ENCODE measurements around the gene SPATA17.
A peak's percentile ranks its signal among the peaks of the same experiment; 100 is the strongest.
"Not testable (repeated sequence)": the region's sequence is repeated elsewhere in the genome, so short reads cannot be mapped to it uniquely, and the experiment has no call there.

SPATA17 gene

GRCh38 chr1:217647791-217648190, 16.6 kb downstream of the SPATA17 start:
- DNase-seq (ENCODE audit: insufficient read length, low spot score) = no peak

GRCh38 chr1:217650674-217651073, 19.5 kb downstream of the SPATA17 start:
- DNase-seq (ENCODE audit: insufficient read length, low spot score) (no peak), FAIRE-seq (no peak)
- TF ChIP-seq POLR2A (IDR thresholded peaks at IDR 0.05; ENCODE audit: low read depth, low read length) = no peak

More at GRCh38 chr1:217647791-217648190, 16.6 kb downstream of the SPATA17 start:
- TF ChIP-seq POLR2A (IDR thresholded peaks at IDR 0.05; ENCODE audit: low read depth, low read length) = no peak
- FAIRE-seq = no peak

GRCh38 chr1:217660353-217661062, 29.4 kb downstream of the SPATA17 start:
- peak; percentile 15 for DNase-seq (ENCODE audit: insufficient read length, low spot score)
- FAIRE-seq = peak; percentile 98
- TF ChIP-seq POLR2A (IDR thresholded peaks at IDR 0.05; ENCODE audit: low read depth, low read length) = no peak

DNA sequence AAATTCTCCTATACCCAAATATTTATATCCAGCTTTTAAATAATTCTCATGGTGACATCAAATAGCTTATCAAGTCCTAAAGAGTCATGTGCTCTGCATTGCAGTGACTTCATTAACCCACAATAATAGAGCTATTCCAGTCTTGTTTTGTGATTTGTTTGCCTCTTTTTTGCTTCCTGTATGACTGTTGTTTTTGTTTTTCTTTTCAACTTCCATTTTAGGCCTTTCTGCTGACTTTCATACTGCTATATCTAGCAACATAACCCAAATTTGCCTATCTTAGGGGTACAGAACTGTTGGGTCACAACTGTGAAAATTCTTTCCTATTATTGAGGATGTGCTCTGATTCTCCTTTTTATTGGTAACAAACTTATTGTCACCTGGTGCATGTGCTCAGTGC, 30.3 kb downstream of the SPATA17 start:
- DNase-seq (ENCODE audit: insufficient read length, low spot score) = no peak
- no peak for FAIRE-seq
- no peak for TF ChIP-seq POLR2A (IDR thresholded peaks at IDR 0.05; ENCODE audit: low read depth, low read length)

GRCh38 chr1:217668351-217668940, 37.3 kb downstream of the SPATA17 start:
- TF ChIP-seq POLR2A (IDR thresholded peaks at IDR 0.05; ENCODE audit: low read depth, low read length) = no peak
- DNase-seq (ENCODE audit: insufficient read length, low spot score) (no peak), FAIRE-seq (no peak)

DNA sequence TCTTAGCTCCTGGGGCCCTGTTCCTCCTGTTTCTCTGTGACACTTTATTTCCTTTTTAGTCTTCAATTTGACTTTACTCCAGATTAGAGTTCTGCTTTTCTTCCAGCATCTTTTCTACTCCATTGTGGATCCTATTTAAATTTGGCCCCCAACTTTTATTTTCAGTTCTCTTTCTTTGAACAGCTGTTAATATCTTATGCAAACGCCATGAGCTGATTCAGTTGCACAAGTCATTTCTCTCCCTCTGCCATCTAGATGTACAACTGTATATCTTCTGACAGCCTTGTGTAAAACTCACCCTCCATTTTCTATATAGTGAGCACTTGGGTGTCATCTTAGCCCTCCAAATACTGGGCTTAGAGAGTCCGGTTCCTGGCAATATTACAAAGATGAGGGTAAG, 42.2 kb downstream of the SPATA17 start:
- FAIRE-seq (no peak), DNase-seq (ENCODE audit: insufficient read length, low spot score) (no peak)
- TF ChIP-seq POLR2A (IDR thresholded peaks at IDR 0.05; ENCODE audit: low read depth, low read length) = no peak

DNA sequence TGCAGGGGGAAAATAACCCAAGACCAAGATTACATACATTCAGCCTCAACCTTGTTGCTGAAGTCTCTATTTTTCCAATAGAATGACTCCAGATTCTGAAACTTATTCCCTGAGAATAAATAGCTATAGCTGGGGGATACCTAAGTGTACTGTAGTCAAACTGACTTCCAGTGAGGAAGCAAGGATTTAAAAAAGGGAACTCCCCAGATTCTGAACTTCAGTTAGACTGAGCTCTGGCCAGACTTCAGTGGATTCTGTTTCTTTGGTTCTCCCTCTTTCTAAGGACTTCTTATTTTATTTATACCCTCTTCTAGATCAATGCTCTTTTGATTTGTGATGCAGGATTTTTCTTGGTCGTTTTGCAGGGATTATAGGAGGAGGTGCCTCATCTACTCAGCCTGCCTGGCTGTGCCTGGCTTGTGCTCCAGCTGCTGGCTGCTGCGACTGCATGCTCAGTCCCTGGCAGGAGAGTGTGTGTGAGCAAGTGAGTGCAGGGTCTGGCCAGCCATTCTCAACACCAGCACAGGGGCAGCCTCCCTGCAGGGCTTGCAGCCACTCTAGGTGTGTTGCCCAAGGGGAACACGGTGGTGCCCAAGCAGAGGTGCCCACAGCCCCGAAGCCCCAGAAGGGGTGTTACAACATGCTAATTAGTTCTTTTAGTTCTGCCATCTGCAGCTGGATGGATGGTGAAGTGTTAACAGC, 43.0 kb downstream of the SPATA17 start:
- DNase-seq (ENCODE audit: insufficient read length, low spot score) (no peak), FAIRE-seq (no peak)
- no peak for TF ChIP-seq POLR2A (IDR thresholded peaks at IDR 0.05; ENCODE audit: low read depth, low read length)

DNA sequence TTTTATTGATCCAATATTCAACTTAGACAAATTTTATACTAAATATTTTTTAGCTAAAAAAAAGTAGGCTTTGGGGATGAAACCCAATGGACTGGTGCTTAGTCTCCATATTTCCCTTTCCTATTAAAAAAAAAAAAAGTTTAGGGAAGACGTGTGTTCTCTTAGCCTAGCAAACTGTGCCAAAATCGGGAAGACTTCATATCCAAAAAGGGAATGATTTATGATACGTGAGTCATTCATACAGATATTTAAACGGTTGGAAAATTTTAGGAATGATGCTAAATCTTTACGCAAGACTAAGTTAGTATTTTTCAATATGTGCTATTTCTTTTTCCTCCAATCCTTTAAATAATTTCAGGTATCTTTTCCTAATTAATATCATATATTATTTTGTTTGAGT, 50.7 kb downstream of the SPATA17 start:
- no peak for TF ChIP-seq POLR2A (IDR thresholded peaks at IDR 0.05; ENCODE audit: low read depth, low read length)
- DNase-seq (ENCODE audit: insufficient read length, low spot score) (no peak), FAIRE-seq (no peak)

DNA sequence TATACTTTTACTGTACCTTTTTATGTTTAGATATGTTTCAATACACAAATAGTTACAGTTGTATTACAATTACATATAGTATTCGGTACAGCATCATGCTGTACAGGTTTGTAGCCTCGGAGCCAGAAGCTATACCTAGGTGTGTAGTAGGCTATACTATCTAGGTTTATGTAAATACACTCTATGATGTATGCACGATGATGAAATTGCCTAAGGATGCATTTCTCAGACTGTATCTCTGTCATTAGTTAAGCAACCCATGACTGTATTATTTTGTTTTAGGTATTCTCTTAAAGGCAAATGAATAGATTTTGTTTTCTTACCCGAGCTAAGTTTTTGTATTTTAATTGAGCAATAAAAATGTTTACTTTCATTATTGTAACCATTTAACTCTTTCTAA, 56.4 kb downstream of the SPATA17 start:
- no peak for TF ChIP-seq POLR2A (IDR thresholded peaks at IDR 0.05; ENCODE audit: low read depth, low read length)
- no peak for FAIRE-seq
- DNase-seq (ENCODE audit: insufficient read length, low spot score) = no peak

GRCh38 chr1:217696140-217696539, 65.0 kb downstream of the SPATA17 start:
- FAIRE-seq; DNase-seq (ENCODE audit: insufficient read length, low spot score): not testable (repeated sequence)

DNA sequence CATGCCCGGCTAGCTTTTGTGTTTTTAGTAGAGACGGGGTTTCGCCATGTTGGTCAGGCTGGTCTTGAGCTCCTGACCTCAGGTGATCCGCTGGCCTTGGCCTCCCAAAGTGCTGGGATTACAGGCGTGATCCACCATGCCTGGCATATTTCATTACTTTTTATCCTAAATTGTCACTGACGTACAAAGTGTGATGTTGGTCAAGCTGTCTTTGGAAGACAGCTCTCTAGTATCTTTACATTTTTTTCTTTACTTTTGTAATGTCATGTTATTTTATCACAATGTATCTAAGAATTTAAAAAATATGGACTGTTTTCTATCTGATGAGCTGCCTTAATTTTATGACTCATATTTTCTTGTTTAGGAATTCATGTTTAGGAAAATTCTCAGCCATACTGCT, 72.2 kb downstream of the SPATA17 start:
- FAIRE-seq = no peak
- DNase-seq (ENCODE audit: insufficient read length, low spot score) = no peak
- TF ChIP-seq POLR2A (IDR thresholded peaks at IDR 0.05; ENCODE audit: low read depth, low read length) = no peak

- FAIRE-seq (no peak), DNase-seq (ENCODE audit: insufficient read length, low spot score) (no peak)
- TF ChIP-seq POLR2A (IDR thresholded peaks at IDR 0.05; ENCODE audit: low read depth, low read length) = no peak
Observed at GRCh38 chr1:217712925-217713597, 81.9 kb downstream of the SPATA17 start.

GRCh38 chr1:217715681-217716080, 84.5 kb downstream of the SPATA17 start:
- FAIRE-seq (no peak), DNase-seq (ENCODE audit: insufficient read length, low spot score) (no peak)
- TF ChIP-seq POLR2A (IDR thresholded peaks at IDR 0.05; ENCODE audit: low read depth, low read length) = no peak

- FAIRE-seq = no peak
- DNase-seq (ENCODE audit: insufficient read length, low spot score) = no peak
- no peak for TF ChIP-seq POLR2A (IDR thresholded peaks at IDR 0.05; ENCODE audit: low read depth, low read length)
Observed at GRCh38 chr1:217717959-217718358, 86.8 kb downstream of the SPATA17 start.

Data from H54 (cell line).